H1 (cell line): ENCODE data around the gene SLC47A2. TPM values are rescaled to one million over a fixed set of nuclear protein-coding genes. Genes with fewer than 3 reads are reported as not detected.

Experiments used
- CTCF ChIA-PET: fragments of 300-600 bp; sonication (Branson Sonifier 250); formaldehyde crosslinking; loops from one replicate; lab custom pipeline; 2021; ENCODE audit not compliant: partially characterized antibody; lab: Charles Lee
- POLR2A ChIA-PET: fragments of 300-600 bp; sonication (Branson Sonifier 250); formaldehyde crosslinking; loops from one replicate; lab custom pipeline; 2021; ENCODE audit warnings: inconsistent platforms; ENCODE audit not compliant: partially characterized antibody; lab: Charles Lee
- DNase-seq, 2 experiments: peaks; one replicate each; pipeline versions ENCODE4 v3.0.0 to v3.0.0-alpha.2; 2010 to 2022; ENCODE audit warnings: low spot score in 2 of 2, low read depth in 1 of 2, mixed read lengths in 1 of 2
- FAIRE-seq: peaks from 2 replicates; lab custom pipeline; 2011; peaks lifted over from hg19 to GRCh38; lab: Jason Lieb, UNC
- H2AFZ ChIP-seq: 2 replicates; pipeline ENCODE4 v1.8.1; 2012; ENCODE audit warnings: low read length, inconsistent platforms
- H2AK5ac ChIP-seq: 2 replicates; pipeline ENCODE4 v1.6.1; 2013; ENCODE audit warnings: low read depth, low read length
- H2BK120ac ChIP-seq: replicated peaks from 2 replicates; pipeline ENCODE3; 2013; ENCODE audit warnings: low read depth, low read length, inconsistent platforms
- H2BK12ac ChIP-seq: 2 replicates; pipeline ENCODE4 v1.6.1; 2013; ENCODE audit warnings: low read depth, low read length
- H2BK15ac ChIP-seq: 2 replicates; pipeline ENCODE4 v1.6.1; 2013; ENCODE audit warnings: low read length
- H2BK20ac ChIP-seq: 2 replicates; pipeline ENCODE4 v1.6.1; 2013; ENCODE audit warnings: low read length
- H2BK5ac ChIP-seq: 2 replicates; pipeline ENCODE4 v1.6.1; 2013; ENCODE audit warnings: low read depth, low read length
- H3K14ac ChIP-seq: 2 replicates; pipeline ENCODE4 v1.6.1; 2013; ENCODE audit warnings: inconsistent platforms; ENCODE audit not compliant: insufficient read length
- H3K18ac ChIP-seq: 2 replicates; pipeline ENCODE4 v1.6.1; 2013; ENCODE audit warnings: low read length; ENCODE audit errors: extremely low read depth
- H3K23ac ChIP-seq: 2 replicates; pipeline ENCODE4 v1.6.1; 2013; ENCODE audit warnings: inconsistent platforms; ENCODE audit not compliant: insufficient read length
- H3K23me2 ChIP-seq: 2 replicates; pipeline ENCODE4 v1.6.1; 2013; ENCODE audit warnings: low read depth, low read length
- H3K27ac ChIP-seq: 2 replicates; pipeline ENCODE4 v1.6.1; 2011; ENCODE audit warnings: low read depth, low read length, inconsistent platforms
- H3K27me3 ChIP-seq, 4 experiments: replicated peaks in 1 of 4; 1 replicate in 1 of 4; 2 replicates in 3 of 4; pipeline versions ENCODE4 v1.6.1 to v1.8.1; 2011 to 2013; ENCODE audit warnings: low read length in 3 of 4, mild to moderate bottlenecking in 3 of 4, inconsistent platforms in 2 of 4, mixed read lengths in 2 of 4, moderate library complexity in 1 of 4; ENCODE audit not compliant: control insufficient read depth in 3 of 4, insufficient read depth in 3 of 4; ENCODE audit errors: extremely low read depth in 1 of 4
- H3K36me3 ChIP-seq, 4 experiments: 2 replicates each; pipeline versions ENCODE4 v1.6.1 to v1.8.1; 2011 to 2013; ENCODE audit warnings: mild to moderate bottlenecking in 4 of 4, low read length in 3 of 4, moderate library complexity in 2 of 4, control low read depth in 1 of 4, inconsistent platforms in 1 of 4; ENCODE audit not compliant: insufficient read depth in 4 of 4, control insufficient read depth in 2 of 4
- H3K4ac ChIP-seq: replicated peaks from 2 replicates; pipeline ENCODE3; 2013; ENCODE audit warnings: low read length, low read depth, mixed read lengths, inconsistent platforms; ENCODE audit not compliant: insufficient read length
- H3K4me1 ChIP-seq, 4 experiments: replicated peaks in 1 of 4; 1 replicate in 1 of 4; 2 replicates in 3 of 4; pipeline versions ENCODE4 v1.6.1 to v1.8.1; 2011 to 2013; ENCODE audit warnings: low read length in 3 of 4, inconsistent platforms in 2 of 4, mixed read lengths in 1 of 4; ENCODE audit not compliant: insufficient read depth in 4 of 4, control insufficient read depth in 3 of 4
- H3K4me2 ChIP-seq, 2 experiments: 2 replicates each; pipeline versions ENCODE4 v1.6.1 to v1.8.1; 2011 to 2013; ENCODE audit warnings: low read depth in 2 of 2, low read length in 2 of 2, control low read depth in 1 of 2, inconsistent platforms in 1 of 2, mild to moderate bottlenecking in 1 of 2; ENCODE audit not compliant: insufficient read depth in 1 of 2
- H3K4me3 ChIP-seq, 4 experiments: fragments of 200-600, 300-600 bp in 1 of 4; sonication (generic), shearing (Covaris generic), sonication (Bioruptor Twin) in 1 of 4; 2 replicates each; pipeline versions ENCODE4 v1.5.1 to v1.8.1; 2011 to 2016; ENCODE audit warnings: low read length in 4 of 4, low read depth in 3 of 4, control low read depth in 2 of 4, inconsistent platforms in 2 of 4, mild to moderate bottlenecking in 2 of 4, mixed read lengths in 1 of 4, moderate library complexity in 1 of 4; ENCODE audit not compliant: insufficient read depth in 2 of 4; ENCODE audit errors: extremely low read depth in 1 of 4
- H3K56ac ChIP-seq: replicated peaks from 2 replicates; pipeline ENCODE3; 2013; ENCODE audit warnings: low read depth, mild to moderate bottlenecking, mixed read lengths, low read length, inconsistent platforms; ENCODE audit not compliant: insufficient read length
- H3K79me1 ChIP-seq: 2 replicates; pipeline ENCODE4 v1.6.1; 2013; ENCODE audit warnings: low read depth, low read length, control low read depth
- H3K79me2 ChIP-seq, 2 experiments: 2 replicates each; pipeline versions ENCODE4 v1.6.1 to v1.8.1; 2012 to 2013; ENCODE audit warnings: low read length in 2 of 2, mild to moderate bottlenecking in 2 of 2, inconsistent platforms in 1 of 2; ENCODE audit not compliant: insufficient read depth in 2 of 2, control insufficient read depth in 1 of 2
- H3K9ac ChIP-seq, 4 experiments: replicated peaks in 1 of 4; 1 replicate in 1 of 4; 2 replicates in 3 of 4; pipeline versions ENCODE4 v1.6.1 to v1.8.1; 2011 to 2013; ENCODE audit warnings: low read depth in 3 of 4, low read length in 3 of 4, control low read depth in 2 of 4, mild to moderate bottlenecking in 2 of 4, moderate library complexity in 2 of 4, inconsistent platforms in 1 of 4; ENCODE audit errors: extremely low read depth in 1 of 4
- H3K9me3 ChIP-seq, 2 experiments: 2 replicates each; pipeline versions ENCODE4 v1.6.1 to v1.8.1; 2012 to 2013; ENCODE audit warnings: mild to moderate bottlenecking in 2 of 2, moderate library complexity in 2 of 2, control low read depth in 1 of 2, inconsistent platforms in 1 of 2, low read depth in 1 of 2, low read length in 1 of 2, mixed read lengths in 1 of 2; ENCODE audit not compliant: insufficient read depth in 2 of 2
- H4K20me1 ChIP-seq, 2 experiments: replicated peaks in 1 of 2; 2 replicates each; pipeline versions ENCODE3 to v1.8.1; 2011 to 2013; ENCODE audit warnings: inconsistent platforms in 2 of 2, low read length in 2 of 2, mild to moderate bottlenecking in 1 of 2; ENCODE audit not compliant: insufficient read depth in 2 of 2, control insufficient read depth in 1 of 2
- H4K5ac ChIP-seq: 2 replicates; pipeline ENCODE4 v1.6.1; 2013; ENCODE audit warnings: low read length, low read depth, mixed read lengths, inconsistent platforms; ENCODE audit not compliant: insufficient read length
- H4K8ac ChIP-seq: 2 replicates; pipeline ENCODE4 v1.8.0; 2013; ENCODE audit warnings: mild to moderate bottlenecking, moderate library complexity, low read length, inconsistent platforms; ENCODE audit not compliant: insufficient read depth; ENCODE audit errors: extremely low read depth
- H4K91ac ChIP-seq: replicated peaks from 2 replicates; pipeline ENCODE3; 2013; ENCODE audit warnings: low read length, mixed read lengths, inconsistent platforms; ENCODE audit not compliant: insufficient read length
- CEBPB ChIP-seq: IDR thresholded peaks from 2 replicates; pipeline ENCODE4 v1.6.1; 2012; ENCODE audit warnings: low read depth, low read length
- GABPA ChIP-seq: IDR thresholded peaks from 2 replicates; pipeline ENCODE4 v1.6.1; 2011; ENCODE audit warnings: mild to moderate bottlenecking, low read length, moderate library complexity, borderline replicate concordance; ENCODE audit not compliant: insufficient read depth
- WGBS, 2 experiments: shearing (Covaris generic) in 1 of 2; methylation state at CpG; one replicate each; pipeline versions ENCODE4 v1.1.6 to v1.1.7; 2013 to 2015; ENCODE audit warnings: low lambda C conversion rate in 2 of 2, mixed read lengths in 2 of 2, inconsistent platforms in 1 of 2, low coverage in 1 of 2, missing lambda C conversion rate in 1 of 2; ENCODE audit not compliant: insufficient replicate concordance in 2 of 2, insufficient coverage in 1 of 2, insufficient read length in 1 of 2; ENCODE audit errors: extremely low coverage in 1 of 2, missing lambda C conversion rate in 1 of 2; 5-methylcytosine and 5-hydroxymethylcytosine counted together
- polyA plus RNA-seq, 7 experiments: library from polyadenylated mRNA; depleted of rRNA in 3 of 7; stranded (reverse) in 5 of 7; unstranded in 2 of 7; fragments of >200 nt in 5 of 7; fragments of 200-250 nt in 2 of 7; gene quantifications; 1 replicate in 5 of 7; 2 replicates in 1 of 7; 4 replicates in 1 of 7; pipeline versions ENCODE4 v1.2.1 to v1.2.3, GENCODE V29; 2011 to 2013; ENCODE audit warnings: missing spikeins in 2 of 7, mixed read lengths in 2 of 7
- total RNA-seq: library from RNA; stranded (reverse); fragmentation: NEBNext Ultra II Directional; extraction: Animal tissue kit (Norgen Biotek cat#: 25700); gene quantifications from 2 replicates; pipeline ENCODE4 v1.2.1, GENCODE V29; 2021

The SLC47A2 gene
- total and polyA plus RNA-seq, 2 of the 8 experiments (the other 6 are each of a cell fraction or from before 2014, with no cell fraction given): not detected

DNA sequence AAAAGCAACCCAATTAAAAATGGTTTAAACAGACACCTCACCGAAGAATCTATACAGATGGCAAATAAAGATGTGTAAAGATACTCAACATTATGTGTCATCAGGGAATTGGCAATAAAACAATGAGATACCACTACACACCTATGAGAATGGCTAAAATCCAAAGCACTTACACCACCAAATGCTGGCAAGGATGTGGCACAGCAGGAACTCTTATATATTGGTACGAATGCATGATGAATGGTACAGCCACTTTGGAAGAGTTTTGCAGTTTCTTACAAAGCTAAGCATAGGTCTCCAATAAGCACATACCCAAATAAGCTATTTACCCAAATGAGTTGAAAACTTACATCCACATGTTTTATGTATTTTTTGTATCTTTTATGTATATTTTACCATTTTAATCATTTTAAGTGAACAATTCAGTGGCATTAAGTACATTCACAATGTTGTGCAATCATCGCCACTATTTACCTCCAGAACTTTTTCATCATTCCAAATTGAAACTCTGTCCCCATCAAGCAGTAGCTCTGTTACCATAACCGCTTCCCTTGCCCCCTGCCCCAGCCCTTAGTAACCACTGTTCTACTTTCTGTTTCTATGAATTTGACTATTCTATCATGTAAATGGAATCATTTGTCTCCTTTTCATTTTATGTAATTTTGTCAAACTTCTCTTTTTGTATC lies 74.6 kb downstream of the SLC47A2 start:
- H3K4me2 ChIP-seq: no peak overlapping the region
- no peak overlapping the region for H2AFZ ChIP-seq
- FAIRE-seq: no peak
- H3K9me3 ChIP-seq: no peaks in the 10 kb centered on the region
- no peak overlapping the region for H3K23ac ChIP-seq
- CTCF ChIA-PET: interaction anchor here (0.7 to 3.0 kb wide), 10 partner anchors 10 to 131 kb away, joined by 3 to 11 read pairs (median 3); no protein-coding TSS in a partner anchor
- H3K4me3 ChIP-seq: no peak overlapping the region
- H3K79me1 ChIP-seq: no peaks in the 10 kb centered on the region
- no peak overlapping the region for H4K5ac ChIP-seq
- no peak overlapping the region for H4K91ac ChIP-seq
- H2BK15ac ChIP-seq: no peak overlapping the region
- H3K79me2 ChIP-seq: no peaks in the 10 kb centered on the region
- no peak overlapping the region for H4K8ac ChIP-seq
- 78% methylated on average over 4 of the region's 4 CpGs; no CpG with 5 or more reads in 1 of the 2 experiments for WGBS, 2 experiments
- peak; percentile 79 for TF ChIP-seq CEBPB
- no peak for TF ChIP-seq GABPA
- TF ChIP-seq, all 59 proteins: peak for 1
- Histone ChIP-seq H3K18ac (no peak overlapping the region), H3K4me1 (peaks cover 2 to 5% (median 5%) of the 10 kb centered on the region in 4 experiments), H3K23me2 (no peaks in the 10 kb centered on the region), H4K20me1 (no peaks in the 10 kb centered on the region), H2BK120ac (no peak overlapping the region), H3K4ac (no peak overlapping the region), H2AK5ac (no peak overlapping the region), H3K36me3 (no peaks in the 10 kb centered on the region), H3K27ac (no peak overlapping the region), H3K27me3 (no peaks in the 10 kb centered on the region; a peak in 2 of 7 replicates), H3K9ac (no peak overlapping the region), H2BK5ac (no peak overlapping the region), H2BK20ac (no peak overlapping the region), H2BK12ac (no peak overlapping the region), H3K56ac (no peak overlapping the region), H3K14ac (no peak overlapping the region)
- POLR2A ChIA-PET: no interaction called here
- DNase-seq: no peak
